Osteoblast (primary cell): Measurements from ENCODE around the gene PEAK3. TPM values are rescaled to one million over a fixed set of nuclear protein-coding genes. Genes with fewer than 3 reads are reported as not detected.

Experiments used
- small RNA-seq: library from RNA; depleted of rRNA; stranded (forward); fragments of <200 nt; gene quantifications from one replicate; pipeline ENCODE3, GENCODE V24; 2012
- total RNA-seq: library from RNA; depleted of rRNA; stranded (reverse); fragments of >200 nt; gene quantifications from 2 replicates; pipeline ENCODE4 v1.2.3, GENCODE V29; 2012

Gene PEAK3
- total RNA-seq, 1 donor, result not detected

Small RNA genes lying within 50 kb of the gene (small RNA-seq; reads per million reads assigned to genes)
- gene MIR1227, result not detected

Other genes starting within 250 kb of the PEAK3 start
- gene MKNK2, start 230.9 kb downstream of the PEAK3 start, total RNA-seq, result 82.5 and 84.6 TPM in 2 replicates
- gene MOB3A, start 185.8 kb downstream of the PEAK3 start, total RNA-seq, result 34.0 and 35.1 TPM in 2 replicates
- gene IZUMO4, start 185.3 kb downstream of the PEAK3 start, total RNA-seq, result 0.36 and 2.4 TPM in 2 replicates
- 119 and 121 TPM in 2 replicates for gene AP3D1, start 130.6 kb downstream of the PEAK3 start, total RNA-seq
- gene DOT1L, start 118.2 kb downstream of the PEAK3 start, total RNA-seq, result 6.9 and 7.1 TPM in 2 replicates
- 32.1 and 43.4 TPM in 2 replicates for gene PLEKHJ1, start 45.8 kb downstream of the PEAK3 start, total RNA-seq
- gene SF3A2, start 45.4 kb downstream of the PEAK3 start, total RNA-seq, result 27.1 and 27.9 TPM in 2 replicates
- under 0.01 and 0.29 TPM in 2 replicates for gene AMH, start 32.9 kb downstream of the PEAK3 start, total RNA-seq
- gene JSRP1, start 25.8 kb downstream of the PEAK3 start, total RNA-seq, result 0.72 TPM in 1 of 2 replicates, not detected in the other
- not detected in 2 replicates for gene LINGO3, start 26.0 kb upstream of the PEAK3 start, total RNA-seq
- gene LSM7, start 46.4 kb upstream of the PEAK3 start, total RNA-seq, result 46.9 and 57.9 TPM in 2 replicates
- gene SPPL2B, start 46.5 kb upstream of the PEAK3 start, total RNA-seq, result 32.6 and 34.5 TPM in 2 replicates
- 0.29 and 1.1 TPM in 2 replicates for gene TMPRSS9, start 78.1 kb upstream of the PEAK3 start, total RNA-seq
- 27.7 and 27.9 TPM in 2 replicates for gene TIMM13, start 145.4 kb upstream of the PEAK3 start, total RNA-seq
- gene LMNB2, start 174.8 kb upstream of the PEAK3 start, total RNA-seq, result 24.2 and 24.6 TPM in 2 replicates
- 41.8 and 46.3 TPM in 2 replicates for gene GADD45B, start 194.0 kb upstream of the PEAK3 start, total RNA-seq